KOPT-K1 (cell line): ENCODE data around the gene TIFAB.

ENCODE experiments used
- H3K27ac ChIP-seq: fragments of 200-600 bp; sonication (generic); 2 replicates; pipeline ENCODE4 v1.5.1; 2016; ENCODE audit warnings: antibody characterized with exemption, mild to moderate bottlenecking, low read depth, low read length; ENCODE audit not compliant: poor library complexity, severe bottlenecking
- H3K36me3 ChIP-seq: fragments of 200-600 bp; sonication (generic); 2 replicates; pipeline ENCODE4 v1.5.1; 2017; ENCODE audit warnings: antibody characterized with exemption, mild to moderate bottlenecking, low read length, moderate library complexity; ENCODE audit not compliant: insufficient read depth
- H3K9me3 ChIP-seq: fragments of 200-600 bp; sonication (generic); 2 replicates; pipeline ENCODE4 v1.5.1; 2017; ENCODE audit warnings: antibody characterized with exemption, low read length, mild to moderate bottlenecking; ENCODE audit not compliant: insufficient read depth, poor library complexity, severe bottlenecking

Gene TIFAB

DNA sequence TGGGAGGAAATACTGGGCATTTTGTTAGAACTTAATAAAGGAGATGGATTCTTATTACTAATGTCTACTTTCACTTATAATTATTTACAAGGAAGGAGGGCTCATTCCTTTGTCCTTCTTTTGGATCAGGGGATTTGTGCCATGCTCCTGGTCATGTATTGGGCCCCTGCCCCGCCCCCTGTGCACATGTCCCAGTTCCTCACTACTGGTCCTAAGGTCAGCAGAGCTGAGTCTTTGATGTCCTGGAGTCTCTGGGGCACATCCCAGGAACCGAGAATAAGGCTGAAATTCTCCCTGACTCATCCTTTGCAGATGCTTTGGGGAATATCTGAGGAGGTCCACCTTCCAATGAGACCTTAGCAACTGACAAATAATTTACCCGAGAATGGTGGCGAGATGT, 19.6 kb upstream of the TIFAB start:
- Histone ChIP-seq H3K9me3 (no peaks in the 10 kb centered on the region), H3K36me3 (no peaks in the 10 kb centered on the region), H3K27ac (no peak overlapping the region)

DNA sequence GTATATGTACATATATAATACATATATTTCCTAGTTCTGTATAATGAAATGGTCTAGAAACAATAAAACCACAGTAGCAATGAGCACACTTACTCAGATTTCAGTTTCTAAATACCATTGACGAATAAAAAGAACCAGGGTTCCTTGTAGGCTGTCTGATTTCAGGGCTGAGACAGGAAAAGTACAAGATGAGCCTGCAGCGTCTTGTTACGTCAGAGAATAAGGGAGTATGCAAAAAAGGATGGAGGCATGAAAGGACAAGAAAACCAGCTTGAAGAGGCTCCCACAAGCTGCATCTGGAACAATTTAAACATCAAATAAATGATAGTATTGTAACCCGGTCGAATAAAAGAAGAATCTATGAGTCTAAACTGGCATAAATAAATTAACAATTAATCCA, 17.8 kb upstream of the TIFAB start:
- no peaks in the 10 kb centered on the region for H3K36me3 ChIP-seq
- no peak overlapping the region for H3K27ac ChIP-seq
- no peaks in the 10 kb centered on the region for H3K9me3 ChIP-seq

DNA sequence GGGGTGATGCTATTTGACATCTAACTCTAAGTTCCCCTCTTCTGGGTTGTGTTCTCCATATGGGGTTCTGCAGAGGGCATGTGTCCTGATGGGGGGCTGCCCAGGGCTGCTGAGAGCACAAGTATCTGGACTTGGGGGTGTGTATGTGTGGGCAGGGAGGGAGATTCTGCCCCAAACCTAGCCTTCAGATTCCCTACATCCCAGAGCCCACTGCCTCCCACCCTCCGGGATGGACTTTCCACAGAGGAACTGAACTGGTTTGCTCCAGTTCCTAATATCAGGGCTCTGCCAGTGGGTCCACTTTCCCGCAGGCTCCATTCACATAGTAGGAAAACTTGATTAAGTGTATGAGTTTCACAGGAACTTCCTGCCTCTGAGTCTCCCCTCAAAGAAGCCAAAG, 16.4 kb upstream of the TIFAB start:
- no peak overlapping the region for H3K27ac ChIP-seq
- no peaks in the 10 kb centered on the region for H3K36me3 ChIP-seq
- no peaks in the 10 kb centered on the region for H3K9me3 ChIP-seq

DNA sequence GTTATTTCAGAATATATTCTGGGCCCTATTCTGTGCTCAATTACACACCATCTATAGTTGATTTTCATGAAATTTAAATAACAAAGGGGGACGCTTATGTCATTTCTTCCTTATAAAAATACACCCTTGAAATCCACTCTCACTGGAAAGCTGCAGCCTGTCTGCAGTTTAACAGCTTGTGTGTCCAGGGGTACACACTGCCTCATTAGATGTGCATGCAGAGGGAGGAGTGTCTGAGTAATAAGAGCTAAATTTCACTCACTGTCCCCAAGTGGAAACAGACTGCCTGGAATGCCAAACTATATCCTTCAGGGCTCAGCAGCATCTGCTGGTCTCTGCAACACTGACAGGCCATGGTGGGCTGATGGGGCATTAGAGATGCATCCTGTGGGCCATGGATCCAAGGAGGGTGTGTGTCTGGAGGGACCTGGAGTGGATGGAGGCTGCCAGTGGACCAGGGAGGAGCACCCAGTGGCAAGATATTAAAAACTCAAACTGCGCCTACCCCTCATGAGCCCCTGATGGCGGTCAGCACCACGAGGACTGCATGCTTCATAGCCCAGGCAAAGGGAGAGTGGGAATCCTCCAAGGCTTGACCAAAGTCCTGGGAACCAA, 15.8 kb upstream of the TIFAB start:
- Histone ChIP-seq H3K9me3 (no peaks in the 10 kb centered on the region), H3K36me3 (no peaks in the 10 kb centered on the region), H3K27ac (no peak overlapping the region)

DNA sequence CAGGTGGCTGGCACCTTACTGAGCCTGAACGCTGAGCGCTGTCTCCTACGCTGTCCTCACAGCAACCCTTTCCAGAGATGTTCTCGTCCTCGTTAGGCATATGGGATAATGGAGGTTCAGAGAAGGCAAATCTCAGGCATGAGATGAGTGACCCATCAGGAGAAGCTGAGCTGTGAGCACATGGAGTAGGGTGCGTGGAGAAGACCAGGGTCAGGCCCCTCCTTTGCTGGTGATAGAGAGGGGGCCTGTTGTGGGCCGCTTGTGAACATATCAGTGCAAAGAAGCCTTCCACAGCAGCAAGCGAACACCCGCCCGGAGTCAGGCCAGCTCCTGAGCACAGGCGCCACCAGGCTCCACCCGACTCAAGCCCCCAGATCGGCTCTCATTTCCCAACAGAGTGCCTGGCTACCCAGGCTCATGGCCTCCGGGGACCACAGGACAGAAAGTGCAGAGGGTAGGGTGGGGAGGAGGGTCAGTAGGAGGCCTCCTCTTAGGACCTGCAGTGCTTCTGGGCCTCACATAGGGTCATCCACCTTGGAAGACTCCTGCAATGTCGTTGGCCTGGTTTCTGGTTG, 15.0 kb upstream of the TIFAB start:
- Histone ChIP-seq H3K36me3 (no peaks in the 10 kb centered on the region), H3K27ac (no peak overlapping the region), H3K9me3 (no peaks in the 10 kb centered on the region)

DNA sequence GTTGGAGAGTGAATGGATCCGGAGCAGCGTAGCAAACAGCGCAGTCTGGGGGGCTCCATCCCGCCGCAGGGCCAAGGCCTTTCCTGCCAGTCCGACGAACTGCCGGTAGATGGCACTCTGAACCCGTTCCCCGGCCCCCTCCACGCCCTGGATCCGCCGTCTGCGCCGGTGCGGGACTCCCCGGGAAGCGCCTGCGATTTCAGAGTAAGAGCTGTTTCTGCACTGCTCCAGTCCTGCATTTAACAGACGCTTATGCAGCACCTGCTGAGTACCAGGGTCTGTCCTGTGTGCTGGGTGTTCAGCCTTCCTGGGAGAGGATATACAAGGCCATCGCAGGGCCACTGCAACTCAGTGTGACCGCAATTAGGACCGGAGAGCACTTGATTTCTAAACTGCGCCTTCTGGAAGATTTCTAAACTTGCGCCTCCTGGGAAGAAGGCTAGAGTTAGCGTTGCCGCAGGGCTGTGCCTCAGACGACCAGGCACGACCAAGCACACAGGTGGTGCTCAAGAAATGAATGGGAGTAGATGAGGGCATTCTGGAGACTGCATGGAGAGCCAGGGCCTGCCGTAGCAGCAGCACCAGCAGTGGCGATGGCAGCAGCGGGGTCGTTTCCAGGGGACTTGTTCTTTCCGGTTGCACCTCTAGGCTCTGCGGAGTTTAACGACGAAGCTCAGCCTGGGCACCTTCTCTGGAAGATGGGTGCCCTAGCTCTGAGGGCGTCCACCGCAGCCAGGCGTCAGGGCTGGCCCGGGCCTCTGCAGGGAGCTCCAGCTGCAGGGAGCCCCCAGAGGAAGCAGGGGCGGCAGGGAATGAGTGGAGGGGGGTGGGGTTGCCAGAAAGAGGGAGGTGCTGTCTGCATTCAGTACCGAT, 14.3 kb upstream of the TIFAB start:
- H3K9me3 ChIP-seq: no peaks in the 10 kb centered on the region
- no peak overlapping the region for H3K27ac ChIP-seq
- H3K36me3 ChIP-seq: no peaks in the 10 kb centered on the region

DNA sequence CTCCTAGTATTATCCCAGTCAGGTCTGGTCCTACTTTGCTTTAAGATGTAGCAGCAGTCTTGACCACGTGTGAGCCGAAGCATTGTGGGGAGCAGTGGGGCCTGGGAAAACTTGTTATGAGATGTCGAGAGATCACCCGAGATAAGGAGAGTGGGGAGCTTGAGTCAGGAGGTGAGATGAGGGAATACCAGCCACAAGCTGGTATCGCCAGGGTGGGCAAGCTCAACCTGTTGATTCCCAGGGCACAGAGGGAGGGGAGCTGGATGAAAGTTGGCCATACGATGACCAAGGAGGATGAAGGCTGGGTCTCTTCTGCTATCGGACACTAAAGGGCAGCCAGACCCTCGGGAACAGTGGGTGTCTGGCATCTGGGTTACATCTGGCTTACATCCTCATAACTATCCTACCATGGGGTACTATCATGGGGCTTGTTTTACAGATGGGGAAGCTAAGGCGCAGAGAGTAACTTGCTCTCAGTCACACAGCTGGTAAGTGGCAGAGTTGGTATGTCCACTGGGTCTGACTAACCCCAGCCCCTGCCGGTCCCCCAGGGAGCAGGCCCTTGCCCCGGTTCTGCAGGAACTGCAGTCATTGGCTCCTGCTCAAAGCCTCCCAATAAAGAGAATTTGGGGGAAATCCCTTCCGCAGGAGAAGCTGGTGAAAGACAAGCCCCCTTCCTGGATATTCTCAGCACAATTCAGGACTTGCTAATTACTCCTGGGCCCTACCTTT, 13.4 kb upstream of the TIFAB start:
- Histone ChIP-seq H3K27ac (no peak overlapping the region), H3K36me3 (no peaks in the 10 kb centered on the region), H3K9me3 (no peaks in the 10 kb centered on the region)

DNA sequence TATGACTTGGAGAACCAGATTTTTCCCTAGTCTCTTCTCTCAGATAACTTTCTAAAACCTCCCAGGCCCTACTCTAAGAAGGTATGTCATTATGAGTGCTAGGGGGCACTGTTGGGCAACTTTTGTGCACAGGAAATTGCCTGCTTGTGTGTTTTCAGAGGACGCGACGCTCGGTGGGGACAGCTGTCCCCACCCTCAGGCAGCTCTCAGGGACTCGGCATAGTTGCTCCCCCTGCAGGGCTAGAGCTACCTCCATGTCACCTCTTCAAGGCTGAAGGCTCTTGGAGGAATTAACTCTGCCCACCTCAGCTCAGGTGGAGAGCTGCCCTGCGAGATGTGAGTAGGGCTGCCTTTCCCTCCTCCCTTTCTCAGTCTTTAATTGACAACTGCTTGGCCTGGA, 10.2 kb upstream of the TIFAB start:
- Histone ChIP-seq H3K9me3 (no peaks in the 10 kb centered on the region), H3K36me3 (no peaks in the 10 kb centered on the region), H3K27ac (no peak overlapping the region)

DNA sequence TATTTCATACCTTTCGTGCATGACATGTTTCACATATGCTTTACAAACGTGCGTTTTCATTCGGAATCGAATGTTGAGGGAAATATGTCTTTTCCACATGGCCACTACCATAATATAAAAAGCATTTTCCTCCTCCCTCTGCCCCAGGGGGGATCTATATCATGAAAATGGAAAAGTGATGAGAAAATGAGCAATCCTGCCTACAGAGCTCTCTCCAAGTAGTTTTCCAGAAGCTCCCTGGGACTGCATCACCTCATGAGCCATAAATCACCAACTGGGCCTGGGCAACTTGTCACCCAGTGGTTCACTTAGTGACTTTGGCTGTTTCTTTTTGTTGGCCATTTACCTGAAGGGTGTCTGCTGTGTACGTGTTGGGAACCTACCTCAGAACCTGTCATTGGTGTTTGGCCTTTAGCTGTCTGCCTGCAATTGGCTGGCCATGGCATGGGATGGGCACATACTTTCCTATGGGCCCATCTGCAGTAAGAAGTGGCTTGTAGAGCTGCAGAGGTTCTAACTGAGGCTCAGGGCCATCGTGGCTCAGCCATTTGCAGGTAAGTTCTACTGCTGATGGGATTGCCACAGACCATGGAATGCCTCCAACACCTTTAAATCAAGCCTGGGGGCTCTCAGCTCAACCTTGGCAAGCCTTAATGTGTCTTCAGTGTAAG, 9.5 kb upstream of the TIFAB start:
- no peak overlapping the region for H3K27ac ChIP-seq
- no peaks in the 10 kb centered on the region for H3K36me3 ChIP-seq

DNA sequence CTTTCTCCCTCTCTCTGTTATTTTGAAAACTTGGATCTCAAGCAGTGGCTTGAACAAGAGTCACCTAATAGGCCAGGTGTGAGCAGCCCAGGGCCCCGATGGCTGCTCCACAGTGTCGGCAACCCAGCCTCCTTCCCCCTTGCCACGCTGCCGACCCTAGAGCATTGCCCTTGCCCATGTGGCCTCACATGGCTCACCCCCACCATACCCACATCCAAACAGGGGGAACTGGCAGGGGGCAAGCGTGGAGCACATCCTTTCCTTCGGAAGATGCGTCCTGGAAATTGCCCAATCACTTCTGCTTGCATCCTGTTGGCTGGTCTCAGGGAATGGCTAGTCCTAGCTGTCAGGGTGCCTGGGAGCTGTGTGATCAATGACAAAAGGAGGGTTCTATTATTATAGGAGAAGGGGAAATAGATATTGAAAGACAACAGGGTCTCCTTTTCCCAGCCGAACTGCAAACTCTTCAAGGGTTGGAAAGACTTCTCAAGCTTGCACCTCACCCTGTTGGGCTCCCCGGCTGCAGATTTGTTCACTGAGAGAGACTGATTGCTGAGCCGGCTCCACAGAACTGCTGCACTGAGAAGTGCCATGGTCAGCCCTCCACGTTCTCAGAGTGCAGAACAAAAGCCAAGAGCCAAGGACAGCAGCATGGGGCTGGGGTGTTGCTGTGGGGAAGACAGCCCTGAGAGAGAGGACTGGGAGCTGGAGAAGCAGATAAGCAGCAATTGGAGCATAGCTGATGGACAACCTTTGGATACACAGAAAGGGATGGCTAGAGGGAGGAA, 8.3 kb upstream of the TIFAB start:
- H3K27ac ChIP-seq: no peak overlapping the region
- no peaks in the 10 kb centered on the region for H3K36me3 ChIP-seq
- H3K9me3 ChIP-seq: no peaks in the 10 kb centered on the region

More for the DNA sequence above, 9.5 kb upstream of the TIFAB start:
- no peaks in the 10 kb centered on the region for H3K9me3 ChIP-seq

DNA sequence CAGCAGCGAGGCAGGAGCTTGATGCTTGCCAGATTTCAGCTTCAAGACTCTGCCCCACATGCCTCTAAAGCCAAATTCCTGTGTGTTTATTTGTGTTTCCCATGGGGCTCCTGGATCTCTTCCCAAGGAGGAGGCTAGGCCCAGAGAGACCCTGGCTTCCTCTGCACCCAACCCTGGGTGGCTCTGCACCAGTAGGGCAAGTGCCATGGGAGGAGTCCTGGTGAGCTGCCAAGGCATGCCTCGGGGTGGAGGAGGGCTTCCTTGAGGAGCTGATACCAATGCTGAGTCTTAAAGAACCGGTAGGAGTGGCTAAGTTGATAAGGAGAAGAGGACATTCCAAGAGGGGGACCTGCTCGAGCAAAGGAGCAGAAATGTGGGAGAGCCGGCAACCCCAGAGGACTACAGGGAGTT, 6.8 kb upstream of the TIFAB start:
- H3K9me3 ChIP-seq: no peaks in the 10 kb centered on the region
- no peaks in the 10 kb centered on the region for H3K36me3 ChIP-seq
- H3K27ac ChIP-seq: no peak overlapping the region

DNA sequence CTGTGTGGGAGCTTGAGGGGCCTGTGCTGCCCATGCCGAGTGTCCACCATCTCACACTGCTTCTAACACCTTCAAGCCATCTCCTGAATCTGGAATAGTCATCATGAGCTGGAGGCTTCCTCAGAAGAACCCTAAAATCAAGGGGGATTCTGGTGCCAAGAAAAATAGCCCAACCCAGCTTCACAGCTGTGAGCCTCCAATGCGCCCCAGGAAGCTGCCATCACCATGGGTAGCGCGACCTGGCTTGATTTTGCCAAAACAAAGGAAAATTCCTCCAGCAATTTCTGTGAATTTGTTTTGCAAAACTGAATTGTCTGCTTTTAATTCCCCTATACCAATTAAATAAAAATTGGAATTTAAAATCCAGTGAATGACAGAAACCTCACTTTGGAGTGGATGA, 6.2 kb upstream of the TIFAB start:
- Histone ChIP-seq H3K36me3 (no peaks in the 10 kb centered on the region), H3K9me3 (no peaks in the 10 kb centered on the region), H3K27ac (no peak overlapping the region)

DNA sequence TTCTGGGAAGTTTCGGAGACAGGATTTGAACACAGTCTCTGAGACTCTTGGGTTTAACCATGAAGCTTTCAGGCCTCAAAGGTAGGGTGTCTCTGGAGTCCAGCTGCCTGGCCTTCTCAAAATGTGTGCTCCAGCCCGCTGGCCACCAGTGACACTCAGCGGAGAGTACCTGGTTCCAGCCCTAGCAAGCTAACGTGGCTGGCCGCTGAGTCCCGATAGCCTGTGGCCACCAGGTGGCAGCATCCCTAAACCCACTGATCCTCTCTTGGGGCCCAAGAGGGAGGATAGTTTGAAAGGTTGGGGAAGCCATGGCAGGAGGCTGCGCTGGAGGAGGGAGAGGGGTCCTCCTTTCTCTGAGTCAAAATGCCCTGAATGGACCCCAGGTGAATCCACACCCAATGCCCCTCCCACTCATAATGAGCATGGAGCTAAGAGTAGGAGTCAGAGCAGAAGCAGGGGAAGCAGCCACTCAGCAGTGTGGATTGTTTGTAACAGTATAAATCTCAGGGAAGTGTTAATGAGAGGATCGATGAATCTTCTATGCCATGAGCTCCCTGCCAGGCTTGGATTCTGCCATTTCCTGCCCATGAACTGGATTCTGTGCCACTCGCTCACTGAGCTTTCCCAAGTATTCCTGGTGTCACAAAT, 5.4 kb upstream of the TIFAB start:
- Histone ChIP-seq H3K9me3 (no peaks in the 10 kb centered on the region), H3K36me3 (no peaks in the 10 kb centered on the region), H3K27ac (no peak overlapping the region)
